Lower lobe of right lung (tissue), 2 donors: ENCODE data around the gene LRPAP1. TPM values are rescaled to one million over a fixed set of nuclear protein-coding genes. Genes with fewer than 3 reads are reported as not detected.
"Not testable (repeated sequence)": the region's sequence is repeated elsewhere in the genome, so short reads cannot be mapped to it uniquely, and the experiment has no call there.

ENCODE experiments used
- ATAC-seq, 2 donors: fragments of 200-7000 bp; cut with Tn5 transposase; one replicate each; pipeline ENCODE4 v1.9.1; 2020 to 2022; ENCODE audit warnings: mild to moderate bottlenecking in 2 of 2, moderate library complexity in 2 of 2
- DNase-seq: peaks from one replicate; pipeline ENCODE4 v3.0.0-alpha.2; 2020
- H3K27ac ChIP-seq: fragments of 200-600 bp; one replicate; pipeline ENCODE4 v1.8.0; 2022
- H3K27me3 ChIP-seq: fragments of 200-600 bp; one replicate; pipeline ENCODE4 v1.8.0; 2022; ENCODE audit warnings: low read depth
- H3K36me3 ChIP-seq: fragments of 200-600 bp; one replicate; pipeline ENCODE4 v1.8.0; 2022; ENCODE audit warnings: mild to moderate bottlenecking
- H3K4me1 ChIP-seq: fragments of 200-600 bp; one replicate; pipeline ENCODE4 v1.8.0; 2022
- H3K4me3 ChIP-seq: fragments of 200-600 bp; one replicate; pipeline ENCODE4 v1.8.0; 2022; ENCODE audit warnings: mild to moderate bottlenecking
- H3K9me3 ChIP-seq: fragments of 200-600 bp; one replicate; pipeline ENCODE4 v1.8.0; 2022
- intact Hi-C: fragments of 100-400 bp; cut with DNase I; formaldehyde crosslinking; loops from one replicate; pipeline ENCODE4 v1.11.0; 2022
- total RNA-seq: library from RNA; stranded (reverse); fragmentation: NEBNext Ultra II Directional; extraction: Animal tissue kit (Norgen Biotek cat#: 25700); gene quantifications from one replicate; pipeline ENCODE4 v1.2.1, GENCODE V29; 2021
- TF ChIP-seq, protein P1 (sequence below): fragments of 200-600 bp; IDR thresholded peaks from one replicate; pipeline ENCODE4 v1.8.0; 2022; ENCODE audit warnings: antibody characterized with exemption, mild to moderate bottlenecking
- donor health status: DM: no; HTN: yes; CAD: no; lungs with severe emphysema.

LRPAP1 gene
- total RNA-seq, 1 donor from 2014 or later = 224 TPM

DNA sequence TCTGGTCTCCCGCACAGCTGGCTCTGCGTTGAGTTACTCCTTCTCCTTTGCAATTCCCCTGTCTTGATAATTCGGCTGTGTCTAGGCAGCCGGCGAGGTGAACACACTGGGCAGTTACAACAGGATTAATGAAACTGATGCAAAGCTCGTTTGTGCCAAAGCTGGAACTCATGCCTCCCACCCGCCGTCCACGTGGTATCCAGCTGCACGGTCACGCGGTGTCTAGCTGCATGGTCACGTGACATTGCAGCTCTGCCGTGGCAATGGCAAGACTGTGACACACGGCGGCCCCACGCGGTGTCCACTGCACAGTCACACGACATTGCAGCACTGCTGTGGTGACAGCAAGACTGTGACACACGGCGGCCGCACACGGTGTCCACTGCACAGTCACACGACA lies 31.2 kb upstream of the LRPAP1 start:
- Histone ChIP-seq H3K4me3 (no peak overlapping the region), H3K9me3 (no peaks in the 10 kb centered on the region), H3K36me3 (no peaks in the 10 kb centered on the region), H3K27me3 (no peaks in the 10 kb centered on the region), H3K4me1 (no peaks in the 10 kb centered on the region), H3K27ac (no peak overlapping the region)
- TF ChIP-seq, protein P1, sequence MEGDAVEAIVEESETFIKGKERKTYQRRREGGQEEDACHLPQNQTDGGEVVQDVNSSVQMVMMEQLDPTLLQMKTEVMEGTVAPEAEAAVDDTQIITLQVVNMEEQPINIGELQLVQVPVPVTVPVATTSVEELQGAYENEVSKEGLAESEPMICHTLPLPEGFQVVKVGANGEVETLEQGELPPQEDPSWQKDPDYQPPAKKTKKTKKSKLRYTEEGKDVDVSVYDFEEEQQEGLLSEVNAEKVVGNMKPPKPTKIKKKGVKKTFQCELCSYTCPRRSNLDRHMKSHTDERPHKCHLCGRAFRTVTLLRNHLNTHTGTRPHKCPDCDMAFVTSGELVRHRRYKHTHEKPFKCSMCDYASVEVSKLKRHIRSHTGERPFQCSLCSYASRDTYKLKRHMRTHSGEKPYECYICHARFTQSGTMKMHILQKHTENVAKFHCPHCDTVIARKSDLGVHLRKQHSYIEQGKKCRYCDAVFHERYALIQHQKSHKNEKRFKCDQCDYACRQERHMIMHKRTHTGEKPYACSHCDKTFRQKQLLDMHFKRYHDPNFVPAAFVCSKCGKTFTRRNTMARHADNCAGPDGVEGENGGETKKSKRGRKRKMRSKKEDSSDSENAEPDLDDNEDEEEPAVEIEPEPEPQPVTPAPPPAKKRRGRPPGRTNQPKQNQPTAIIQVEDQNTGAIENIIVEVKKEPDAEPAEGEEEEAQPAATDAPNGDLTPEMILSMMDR = no peak
- DNase-seq (no peak), ATAC-seq (no peak)
- intact Hi-C loops = no loop called here

DNA sequence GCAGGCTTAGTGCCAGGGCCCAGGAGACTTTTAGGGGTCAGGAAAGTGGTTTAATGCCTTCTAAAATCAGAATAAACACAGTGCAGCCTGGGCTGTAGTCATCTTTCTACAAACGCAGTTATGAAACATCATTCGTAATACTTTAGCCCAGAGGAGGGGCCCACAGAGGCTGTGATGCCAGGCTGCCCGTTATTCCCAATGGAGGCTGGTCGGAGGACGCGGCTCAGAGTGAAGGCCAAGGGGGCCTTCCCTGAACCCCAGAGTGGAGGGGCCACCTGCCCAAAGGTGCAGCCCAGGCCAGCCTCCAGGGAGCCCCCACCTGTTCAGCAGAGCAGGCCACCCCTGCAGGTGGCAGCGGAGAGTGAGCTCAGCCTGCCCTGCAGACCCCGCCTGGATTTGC lies 29.9 kb upstream of the LRPAP1 start:
- H3K4me3 ChIP-seq, H3K36me3 ChIP-seq, H3K4me1 ChIP-seq, H3K27me3 ChIP-seq, DNase-seq, intact Hi-C loops, H3K27ac ChIP-seq, ATAC-seq, H3K9me3 ChIP-seq: not testable (repeated sequence)

GRCh38 chr4:3560465-3560864 lies 28.2 kb upstream of the LRPAP1 start:
- H3K9me3 ChIP-seq, H3K4me1 ChIP-seq, H3K4me3 ChIP-seq, ATAC-seq, H3K27me3 ChIP-seq, H3K27ac ChIP-seq, intact Hi-C loops, H3K36me3 ChIP-seq, DNase-seq: not testable (repeated sequence)

- H3K27ac ChIP-seq, H3K4me1 ChIP-seq, H3K36me3 ChIP-seq, H3K9me3 ChIP-seq, H3K4me3 ChIP-seq, DNase-seq, intact Hi-C loops, ATAC-seq, H3K27me3 ChIP-seq: not testable (repeated sequence)
Measured at GRCh38 chr4:3559381-3560290, 27.4 kb upstream of the LRPAP1 start.

DNA sequence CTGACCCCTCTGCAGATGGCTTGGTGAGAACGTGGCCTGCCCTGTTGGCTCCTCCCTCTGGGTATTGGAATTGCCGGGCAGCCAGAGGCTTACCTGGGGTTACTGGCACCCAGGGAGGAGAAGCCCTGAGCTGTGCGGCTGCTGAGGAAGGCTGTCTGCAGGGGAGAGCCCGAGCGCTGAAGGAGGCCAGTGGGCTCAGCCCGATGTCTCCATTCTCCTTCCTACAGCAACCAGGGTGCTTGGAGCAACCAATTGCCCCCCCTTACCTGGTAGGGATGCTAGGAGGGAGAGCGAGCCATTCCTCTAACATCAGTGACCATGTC lies 26.3 kb upstream of the LRPAP1 start:
- H3K4me3 ChIP-seq, ATAC-seq, intact Hi-C loops, H3K27ac ChIP-seq, H3K4me1 ChIP-seq, H3K27me3 ChIP-seq, H3K36me3 ChIP-seq, H3K9me3 ChIP-seq, DNase-seq: not testable (repeated sequence)

- H3K4me1 ChIP-seq, DNase-seq, H3K27ac ChIP-seq, H3K4me3 ChIP-seq, H3K9me3 ChIP-seq, H3K36me3 ChIP-seq, H3K27me3 ChIP-seq, ATAC-seq, intact Hi-C loops: not testable (repeated sequence)
Measured at GRCh38 chr4:3557676-3558513, 25.7 kb upstream of the LRPAP1 start.

GRCh38 chr4:3557088-3557492 lies 24.9 kb upstream of the LRPAP1 start:
- ATAC-seq, intact Hi-C loops, H3K36me3 ChIP-seq, H3K27me3 ChIP-seq, H3K9me3 ChIP-seq, H3K4me3 ChIP-seq, H3K27ac ChIP-seq, H3K4me1 ChIP-seq: not testable (repeated sequence)
- peak; percentile 81 for DNase-seq

- H3K27ac ChIP-seq = not testable (repeated sequence)
Measured at GRCh38 chr4:3556244-3556867, 24.1 kb upstream of the LRPAP1 start.

GRCh38 chr4:3555459-3556070 lies 23.3 kb upstream of the LRPAP1 start:
- DNase-seq, intact Hi-C loops, H3K27ac ChIP-seq: not testable (repeated sequence)

More at GRCh38 chr4:3556244-3556867, 24.1 kb upstream of the LRPAP1 start:
- H3K27me3 ChIP-seq, H3K36me3 ChIP-seq, H3K4me3 ChIP-seq, intact Hi-C loops, H3K4me1 ChIP-seq, H3K9me3 ChIP-seq: not testable (repeated sequence)
- ATAC-seq (peak in 1 of 2 donors; percentile 74), DNase-seq (peak; percentile 61)

GRCh38 chr4:3551366-3551765 lies 19.1 kb upstream of the LRPAP1 start:
- H3K9me3 ChIP-seq, DNase-seq, H3K27ac ChIP-seq, H3K27me3 ChIP-seq, ATAC-seq, intact Hi-C loops, H3K36me3 ChIP-seq, H3K4me1 ChIP-seq, H3K4me3 ChIP-seq: not testable (repeated sequence)

More at GRCh38 chr4:3555459-3556070, 23.3 kb upstream of the LRPAP1 start:
- not testable (repeated sequence) for H3K4me1 ChIP-seq, H3K27me3 ChIP-seq, H3K9me3 ChIP-seq, ATAC-seq, H3K4me3 ChIP-seq, H3K36me3 ChIP-seq

DNA sequence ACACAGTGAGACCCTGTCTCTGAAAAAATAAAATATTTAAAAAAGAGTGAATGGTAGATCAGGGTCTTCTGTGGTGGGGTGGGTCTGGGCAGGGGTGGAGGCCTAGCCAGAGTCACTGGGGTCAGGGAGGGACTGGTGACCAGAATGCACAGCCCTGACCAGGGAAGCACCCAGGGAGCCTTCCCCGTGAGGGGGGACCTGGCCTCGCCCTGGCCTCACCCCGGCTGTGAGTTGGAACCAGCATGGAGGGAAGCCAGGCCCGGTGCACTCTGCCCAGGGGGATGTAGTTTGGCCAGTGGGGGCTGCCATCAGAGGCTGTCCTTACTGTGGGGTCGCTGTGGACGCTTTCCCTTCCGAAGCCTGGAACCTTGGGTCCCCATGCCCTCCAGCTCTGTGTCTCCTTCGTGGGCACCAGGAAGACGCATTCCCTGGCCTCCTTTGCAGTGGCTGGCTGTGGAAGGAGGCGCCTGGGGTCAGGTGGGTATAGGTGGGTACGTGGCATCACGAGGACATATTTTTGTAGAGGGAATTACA lies 18.6 kb upstream of the LRPAP1 start:
- H3K4me3 ChIP-seq, H3K36me3 ChIP-seq, ATAC-seq, H3K9me3 ChIP-seq, intact Hi-C loops, H3K27ac ChIP-seq, H3K4me1 ChIP-seq, H3K27me3 ChIP-seq, DNase-seq: not testable (repeated sequence)

DNA sequence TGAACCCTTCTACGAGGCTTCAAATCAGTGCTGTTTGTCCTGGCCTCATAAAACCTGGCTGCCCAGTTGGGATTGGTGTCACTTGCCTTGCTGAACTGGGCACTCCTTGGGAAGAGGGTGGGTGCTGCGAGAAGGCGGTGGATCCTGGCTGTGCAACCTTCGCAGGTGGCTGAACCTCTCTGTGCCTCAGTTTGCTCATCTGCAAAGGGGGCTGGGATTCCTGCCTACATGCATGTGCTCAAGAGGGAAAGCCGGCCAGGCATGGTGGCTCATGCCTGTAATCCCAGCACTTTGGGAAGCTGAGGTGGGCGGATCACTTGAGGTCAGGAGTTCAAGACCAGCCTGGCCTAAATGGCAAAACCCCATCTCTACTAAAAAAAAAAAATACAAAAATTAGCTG lies 17.8 kb upstream of the LRPAP1 start:
- DNase-seq, H3K27me3 ChIP-seq, H3K4me1 ChIP-seq, H3K27ac ChIP-seq, H3K9me3 ChIP-seq, intact Hi-C loops, ATAC-seq, H3K36me3 ChIP-seq, H3K4me3 ChIP-seq: not testable (repeated sequence)
